GM12865 (cell line): ENCODE results near the gene TMTC1.

Experiments used
- DNase-seq: peaks from one replicate; pipeline ENCODE4 v3.0.0; 2010; ENCODE audit warnings: low read depth
- H3K4me3 ChIP-seq: 2 replicates; pipeline ENCODE4 v1.5.1; 2011; ENCODE audit warnings: mild to moderate bottlenecking, low read depth, low read length, control low read depth
- TF ChIP-seq, protein P1 (sequence below): IDR thresholded peaks from 2 replicates; pipeline ENCODE4 v1.5.1; 2011; ENCODE audit warnings: low read length, control low read depth, low read depth, inconsistent platforms; ENCODE audit not compliant: insufficient read depth; ENCODE audit errors: missing control alignments

TMTC1 gene

DNA sequence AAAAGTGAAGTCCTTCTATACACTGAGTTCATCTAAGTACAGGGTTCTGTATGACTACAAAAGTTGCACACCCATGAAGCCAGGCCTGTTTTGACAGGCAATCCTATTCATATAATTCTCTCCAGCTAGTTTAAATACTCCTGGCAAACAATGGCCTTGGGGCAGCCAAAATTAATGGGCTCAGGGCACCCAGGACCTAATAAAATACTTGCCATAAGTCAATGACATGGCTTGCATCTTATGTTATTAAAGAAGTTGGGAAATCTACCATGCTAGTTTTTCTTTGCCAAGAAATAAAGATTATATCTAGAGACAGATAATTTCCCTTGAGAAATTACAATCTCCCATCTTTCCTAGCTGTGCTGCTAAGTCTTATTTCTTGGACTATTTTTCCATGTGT is 11.1 kb upstream of the TMTC1 start:
- TF ChIP-seq, protein P1, sequence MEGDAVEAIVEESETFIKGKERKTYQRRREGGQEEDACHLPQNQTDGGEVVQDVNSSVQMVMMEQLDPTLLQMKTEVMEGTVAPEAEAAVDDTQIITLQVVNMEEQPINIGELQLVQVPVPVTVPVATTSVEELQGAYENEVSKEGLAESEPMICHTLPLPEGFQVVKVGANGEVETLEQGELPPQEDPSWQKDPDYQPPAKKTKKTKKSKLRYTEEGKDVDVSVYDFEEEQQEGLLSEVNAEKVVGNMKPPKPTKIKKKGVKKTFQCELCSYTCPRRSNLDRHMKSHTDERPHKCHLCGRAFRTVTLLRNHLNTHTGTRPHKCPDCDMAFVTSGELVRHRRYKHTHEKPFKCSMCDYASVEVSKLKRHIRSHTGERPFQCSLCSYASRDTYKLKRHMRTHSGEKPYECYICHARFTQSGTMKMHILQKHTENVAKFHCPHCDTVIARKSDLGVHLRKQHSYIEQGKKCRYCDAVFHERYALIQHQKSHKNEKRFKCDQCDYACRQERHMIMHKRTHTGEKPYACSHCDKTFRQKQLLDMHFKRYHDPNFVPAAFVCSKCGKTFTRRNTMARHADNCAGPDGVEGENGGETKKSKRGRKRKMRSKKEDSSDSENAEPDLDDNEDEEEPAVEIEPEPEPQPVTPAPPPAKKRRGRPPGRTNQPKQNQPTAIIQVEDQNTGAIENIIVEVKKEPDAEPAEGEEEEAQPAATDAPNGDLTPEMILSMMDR = no peak
- no peak overlapping the region for H3K4me3 ChIP-seq
- DNase-seq = no peak

DNA sequence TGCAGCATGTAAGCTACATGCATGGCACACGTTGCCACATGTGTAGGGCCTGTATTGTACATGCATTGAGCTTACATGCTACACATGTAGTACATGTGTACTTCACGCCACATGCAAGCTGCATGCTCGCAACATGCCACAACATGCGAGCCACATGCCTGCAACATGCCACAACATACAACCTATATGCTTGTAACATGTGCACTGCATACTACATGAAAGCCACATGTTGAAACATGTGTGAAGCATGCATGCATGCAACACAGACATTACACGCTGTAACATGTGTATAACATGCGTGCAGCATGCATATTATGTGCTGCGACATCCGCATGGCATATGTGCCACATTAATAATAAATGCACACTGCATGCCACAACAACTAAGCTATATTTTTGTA is 9.1 kb upstream of the TMTC1 start:
- no peak overlapping the region for H3K4me3 ChIP-seq
- TF ChIP-seq, protein P1 = no peak
- no peak for DNase-seq

DNA sequence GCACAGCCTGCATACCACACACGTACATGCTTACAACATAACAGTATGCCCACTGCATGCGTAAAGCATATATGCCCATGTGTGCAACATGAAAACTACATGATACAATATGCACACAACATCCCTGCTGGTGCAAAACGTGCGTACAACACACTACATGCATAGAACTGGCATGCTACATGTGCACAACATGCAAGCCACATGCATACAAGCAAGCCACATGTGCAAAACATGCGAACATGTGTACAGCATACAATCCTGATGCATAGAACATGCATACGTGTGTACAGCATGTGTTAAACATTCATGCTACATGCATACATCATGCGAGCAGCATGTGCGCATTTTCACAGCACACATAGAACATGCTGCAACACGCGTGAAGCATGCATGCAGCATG is 8.4 kb upstream of the TMTC1 start:
- TF ChIP-seq, protein P1 = no peak
- DNase-seq = no peak
- H3K4me3 ChIP-seq = no peak overlapping the region

DNA sequence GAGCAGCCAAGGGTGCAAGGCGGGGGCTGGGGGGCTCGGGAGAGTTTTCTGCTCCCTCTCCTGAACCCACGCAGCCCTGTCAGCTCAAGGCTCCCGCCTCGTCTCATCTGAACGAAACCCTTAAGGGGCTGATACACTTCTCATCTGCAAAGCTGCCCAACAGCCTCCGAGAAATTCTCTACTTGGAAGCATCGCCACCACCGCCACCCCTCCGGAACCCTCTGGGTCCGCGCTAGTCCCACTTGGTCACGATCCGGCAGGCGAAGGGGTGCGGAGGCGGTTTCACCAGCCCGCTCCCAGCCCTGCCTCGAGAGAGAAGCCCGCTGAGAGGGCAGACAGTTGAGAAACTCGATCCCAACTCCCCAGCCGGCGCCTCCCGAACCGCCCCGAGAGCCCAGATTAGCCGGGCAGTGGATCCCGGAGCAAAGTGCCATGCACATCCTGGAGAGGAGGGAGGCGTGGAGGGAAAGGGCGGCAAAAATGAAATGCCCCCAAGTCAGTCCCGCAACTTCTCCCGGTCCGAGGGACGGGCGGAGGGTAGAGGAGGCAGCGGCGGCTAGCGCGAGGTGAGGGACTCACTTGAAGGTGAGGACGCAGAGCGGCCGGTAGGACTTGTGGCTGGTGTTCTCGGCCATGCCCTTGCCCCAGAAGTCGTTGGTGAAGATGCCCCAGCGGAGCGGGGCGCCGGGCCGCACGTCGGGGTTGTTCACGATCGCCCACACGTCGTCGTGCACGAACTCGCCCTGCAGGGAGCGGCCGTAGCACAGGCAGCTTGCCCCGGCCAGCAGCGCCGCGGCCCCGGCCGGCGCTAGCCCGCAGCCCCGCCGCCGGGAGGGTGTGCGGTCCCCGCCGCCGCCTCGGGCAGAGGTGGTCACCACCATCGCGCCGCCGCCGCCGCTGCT is 620 bp downstream of the TMTC1 start:
- no peak for DNase-seq
- TF ChIP-seq, protein P1 = no peak
- peak overlapping the region; percentile 10 for H3K4me3 ChIP-seq

DNA sequence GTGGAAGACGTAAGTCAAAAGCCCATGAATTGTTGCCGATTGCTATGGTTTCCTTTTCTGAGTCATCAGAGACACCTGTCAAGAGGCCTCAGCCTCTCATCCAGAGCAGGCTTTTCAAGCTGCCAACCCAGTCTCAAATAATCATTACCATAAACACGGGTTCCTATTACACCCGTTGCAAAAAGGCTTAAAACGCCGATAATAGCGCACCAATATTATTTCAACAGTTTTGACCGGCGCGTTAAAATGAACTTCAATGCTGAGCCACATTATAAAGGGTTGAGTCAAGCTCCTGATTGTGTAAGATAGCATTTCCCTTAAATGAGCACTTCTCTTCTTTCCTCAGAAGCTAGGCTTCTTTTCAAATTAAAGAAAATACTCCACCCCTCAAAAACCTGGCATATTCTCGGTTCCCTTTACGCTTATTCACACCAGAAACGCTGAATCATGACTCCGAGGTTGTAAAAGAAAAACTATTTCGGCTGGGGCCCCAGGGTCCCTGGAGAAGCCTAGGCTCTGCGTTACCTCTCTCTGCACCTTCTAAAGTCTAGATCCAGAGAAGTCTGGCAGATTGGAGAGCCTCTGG is 1.4 kb downstream of the TMTC1 start:
- DNase-seq = peak; percentile 70
- no peak overlapping the region; the same call in 1 of the 2 replicates for H3K4me3 ChIP-seq
- TF ChIP-seq, protein P1 = no peak

DNA sequence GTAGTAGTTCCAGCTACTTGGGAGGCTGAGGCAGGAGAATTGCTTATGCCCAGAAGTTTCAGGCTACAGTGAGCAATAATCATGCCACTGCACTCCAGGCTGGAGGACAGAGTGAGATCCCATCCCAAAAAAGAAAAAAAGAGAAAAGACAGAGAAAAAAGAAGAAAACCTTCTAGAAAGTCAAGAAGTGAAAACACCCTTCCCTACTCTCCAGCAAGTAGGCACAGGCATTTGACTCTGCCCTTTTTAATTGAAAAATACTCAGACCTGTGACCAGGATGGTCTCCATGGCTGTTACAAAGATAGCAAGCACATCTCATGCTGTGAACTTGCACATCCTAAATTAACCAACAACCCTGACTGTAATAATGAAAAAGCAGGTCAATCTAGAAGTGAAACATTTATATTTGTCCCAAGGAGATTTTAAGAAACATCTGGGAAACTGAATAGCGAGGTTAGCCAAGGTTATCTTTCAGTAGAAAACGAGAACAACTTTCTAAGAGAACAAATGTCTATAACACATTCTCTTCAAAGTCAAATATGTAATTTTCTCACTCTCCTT is 2.0 kb downstream of the TMTC1 start:
- no peak overlapping the region for H3K4me3 ChIP-seq
- no peak for DNase-seq
- TF ChIP-seq, protein P1 = no peak
